ENCODE data around the gene BCAS3.
A peak's percentile ranks its signal among the peaks of the same experiment; 100 is the strongest.

The BCAS3 gene

DNA sequence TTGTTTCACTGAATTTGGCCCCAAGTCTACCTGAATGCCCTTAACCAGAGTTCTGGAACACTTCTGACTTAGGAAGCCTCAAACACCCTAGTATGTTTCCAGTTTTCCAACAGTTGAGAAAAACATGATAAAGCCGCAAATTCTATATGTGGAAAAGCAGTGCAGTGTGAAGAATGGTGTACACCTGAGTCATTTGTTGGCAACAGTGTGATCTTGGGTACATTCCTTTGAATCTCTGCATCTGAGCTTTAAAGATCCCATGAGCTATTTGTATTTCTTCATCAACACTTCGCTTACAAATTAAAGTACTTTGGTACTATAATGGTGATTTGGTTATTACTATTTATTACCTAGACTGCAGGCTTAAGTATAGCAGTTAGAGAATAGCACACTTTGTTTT lies 628.4 kb downstream of the BCAS3 start:
- no peak for DNase-seq

DNA sequence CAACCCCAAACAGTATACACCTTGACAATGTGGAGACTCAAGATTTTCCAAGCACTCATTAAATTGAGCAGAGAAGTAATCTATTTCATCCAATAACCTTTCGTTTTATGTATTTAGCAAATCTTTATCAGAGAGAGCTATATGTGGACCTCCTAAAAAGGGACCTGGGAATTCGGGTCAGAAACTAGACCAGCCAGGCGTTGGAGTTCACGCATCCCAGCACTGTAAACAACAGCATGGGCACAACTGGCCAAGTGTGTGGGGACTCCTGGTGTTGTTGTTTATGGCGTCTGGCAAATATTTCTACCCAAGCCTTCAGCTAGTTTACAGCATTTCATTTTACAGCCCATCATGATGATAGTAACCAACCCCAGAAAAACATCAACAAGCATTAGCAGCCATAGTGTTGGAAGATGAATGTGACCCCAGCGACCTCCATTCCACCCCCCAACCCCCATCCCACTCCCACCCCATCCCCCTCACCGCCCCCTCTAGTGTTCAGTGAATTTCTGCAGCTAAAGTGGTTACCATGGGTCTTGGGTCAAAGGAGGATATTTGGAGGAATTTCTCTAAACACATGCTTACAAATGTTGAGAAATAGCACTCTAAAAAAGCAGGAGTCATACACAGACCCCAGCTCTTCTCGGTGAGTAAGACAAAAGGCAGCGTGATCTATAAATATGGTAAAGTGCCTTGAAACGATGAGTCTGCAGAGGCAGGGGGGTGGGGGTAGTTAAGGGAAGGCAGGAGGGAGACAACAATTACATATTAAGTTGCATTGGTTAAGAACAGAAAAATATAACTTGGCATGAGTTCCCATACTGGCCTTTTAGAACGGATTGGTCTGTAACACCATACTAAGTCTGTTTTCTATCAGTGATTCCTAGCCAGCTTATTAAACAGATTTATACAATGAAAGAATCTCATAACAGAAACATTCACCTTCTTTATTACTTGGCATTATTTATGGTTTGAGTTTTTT lies 630.5 kb downstream of the BCAS3 start:
- DNase-seq, result no peak

DNA sequence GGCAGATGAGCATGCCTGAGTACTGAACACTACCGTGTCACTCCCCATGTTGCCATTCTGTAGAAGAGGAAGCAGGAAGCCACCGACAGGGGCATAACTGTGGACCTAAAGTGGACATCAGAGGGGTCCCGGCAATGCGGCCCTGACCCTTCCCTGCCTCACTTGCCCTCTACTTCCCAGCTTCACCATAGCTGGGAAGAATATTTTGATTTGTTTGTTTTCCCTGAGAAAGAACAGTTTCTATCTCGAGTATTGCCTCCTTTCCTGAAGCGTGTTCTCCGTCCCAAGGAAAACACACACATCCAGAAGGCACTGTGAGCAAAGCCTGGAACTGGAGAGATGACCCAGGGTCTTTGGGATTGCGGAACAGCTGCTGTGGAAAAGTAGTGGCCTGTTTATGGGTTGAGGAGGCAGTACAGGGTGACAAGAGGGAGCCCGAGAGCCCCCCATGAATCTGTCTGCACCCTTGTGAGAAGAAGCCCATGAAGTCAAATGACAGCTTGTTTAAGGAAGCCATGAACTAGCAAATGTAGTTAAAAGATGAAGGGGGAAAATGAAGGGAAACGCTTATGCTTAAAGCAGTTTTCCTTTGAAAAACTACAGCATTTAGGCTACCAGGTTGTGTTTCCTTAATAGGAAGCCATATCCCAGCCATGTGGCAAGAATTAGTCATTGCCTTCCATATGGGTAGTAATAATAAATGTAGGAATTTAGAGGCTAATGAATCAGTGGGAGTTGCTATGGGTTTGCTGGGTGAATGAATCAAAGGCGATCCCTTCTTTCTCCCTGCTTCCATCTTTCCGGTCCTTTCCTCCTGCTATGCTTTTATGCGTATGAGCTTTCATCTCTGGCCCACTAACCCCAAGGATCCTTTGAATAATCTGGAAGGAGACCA lies 632.0 kb downstream of the BCAS3 start:
- no peak for DNase-seq

DNA sequence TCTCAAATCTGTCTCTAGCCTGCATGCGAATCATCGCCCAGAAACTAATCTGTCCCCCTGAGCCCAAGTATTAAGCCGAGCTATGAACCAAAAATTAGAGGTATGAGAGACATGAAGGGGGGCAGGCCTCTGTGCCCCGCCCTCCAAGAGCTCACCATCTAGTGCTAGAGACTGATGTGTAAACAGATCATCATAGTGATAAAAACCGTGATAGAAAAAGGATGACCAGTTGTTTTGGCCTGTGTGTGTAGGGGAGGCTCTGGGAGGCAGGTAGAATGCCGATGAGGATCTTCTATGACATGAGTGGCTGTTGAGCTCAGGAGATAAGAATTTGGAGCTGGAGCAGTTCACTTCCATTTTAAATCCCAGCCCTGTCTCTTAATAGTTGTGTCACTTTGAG lies 632.9 kb downstream of the BCAS3 start:
- DNase-seq, result no peak

DNA sequence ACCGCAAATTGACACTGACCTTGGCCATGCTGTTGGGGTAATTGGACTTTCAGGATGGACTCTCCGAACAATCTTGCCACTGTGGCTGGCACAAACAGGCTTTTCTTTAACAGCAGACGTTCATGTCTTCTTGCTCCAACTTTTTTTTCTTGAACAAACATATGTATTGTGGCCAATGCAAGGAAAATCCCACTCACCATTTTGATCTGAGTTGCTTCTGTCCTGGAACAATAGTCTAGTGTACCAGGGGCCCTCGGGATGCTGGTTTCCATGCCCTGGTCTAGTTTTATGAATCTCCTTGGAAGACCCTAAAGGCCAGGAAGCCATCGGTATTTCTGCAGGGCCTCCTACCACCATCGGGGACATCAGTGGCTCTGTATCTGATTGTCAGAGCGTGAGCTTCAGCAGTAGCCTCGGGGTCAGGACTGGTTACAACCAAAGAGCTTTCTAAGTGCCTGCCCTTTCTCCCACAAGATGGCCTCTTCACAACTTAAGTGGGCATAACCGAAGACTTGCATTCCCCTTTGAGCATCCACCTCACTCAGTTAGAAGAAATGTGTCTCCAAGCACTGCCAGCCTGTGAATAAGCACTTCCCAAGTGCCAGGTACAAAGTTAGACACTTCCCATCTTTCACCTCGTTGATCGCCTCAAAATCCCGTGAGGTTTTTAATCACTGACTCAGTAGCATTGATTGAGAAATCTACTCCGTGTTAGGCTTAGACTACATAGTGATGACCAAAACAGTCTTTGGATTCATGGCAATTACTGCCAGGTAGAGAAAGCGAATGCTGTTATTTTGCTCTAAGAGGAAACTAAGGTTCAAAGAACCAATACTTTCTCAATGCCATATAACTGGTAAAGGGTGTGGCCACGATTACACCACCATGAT lies 635.0 kb downstream of the BCAS3 start:
- DNase-seq, result peak in 1 of 3 experiments; percentile 55

DNA sequence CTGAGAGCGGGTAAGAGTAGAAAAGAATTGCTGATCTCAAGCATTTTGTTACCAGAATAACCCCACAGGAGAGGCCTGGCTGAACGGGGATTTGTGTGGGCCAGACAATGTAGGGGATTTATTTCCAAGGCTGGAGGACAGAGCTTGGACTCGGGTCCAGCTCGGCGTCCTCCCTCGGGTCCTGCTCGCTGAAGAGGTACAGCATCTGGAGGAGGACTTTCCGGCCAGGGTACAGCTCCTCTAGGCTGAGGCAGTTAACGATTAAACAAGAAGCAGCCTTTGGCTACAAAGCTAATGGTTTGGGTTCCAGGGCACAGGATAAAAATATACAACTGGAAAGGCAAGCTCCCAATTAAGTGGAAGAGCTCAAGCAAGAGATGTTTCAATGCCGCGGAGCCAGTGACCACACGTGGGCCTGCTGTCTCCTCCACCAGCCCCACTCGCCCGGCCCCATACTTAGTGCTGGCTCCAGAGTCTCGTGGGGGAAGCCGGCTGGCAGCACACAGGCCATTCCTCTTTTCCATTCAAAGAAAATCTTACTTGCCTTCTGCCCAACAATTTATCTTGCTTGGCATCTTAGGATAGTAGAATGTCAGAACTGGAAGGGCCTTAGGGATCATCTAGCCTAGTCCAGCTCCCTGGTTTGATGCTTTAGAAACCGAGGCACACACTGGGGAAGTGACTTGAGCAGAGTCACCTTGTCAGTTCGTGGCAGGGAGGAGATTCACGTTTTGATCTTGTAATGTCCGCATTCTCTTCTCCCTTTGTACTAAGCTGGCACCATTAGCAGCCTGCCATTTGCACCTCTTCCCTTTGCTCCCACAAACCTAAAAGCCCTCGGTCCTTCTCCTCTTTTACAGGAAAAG lies 636.0 kb downstream of the BCAS3 start:
- DNase-seq, result no peak

DNA sequence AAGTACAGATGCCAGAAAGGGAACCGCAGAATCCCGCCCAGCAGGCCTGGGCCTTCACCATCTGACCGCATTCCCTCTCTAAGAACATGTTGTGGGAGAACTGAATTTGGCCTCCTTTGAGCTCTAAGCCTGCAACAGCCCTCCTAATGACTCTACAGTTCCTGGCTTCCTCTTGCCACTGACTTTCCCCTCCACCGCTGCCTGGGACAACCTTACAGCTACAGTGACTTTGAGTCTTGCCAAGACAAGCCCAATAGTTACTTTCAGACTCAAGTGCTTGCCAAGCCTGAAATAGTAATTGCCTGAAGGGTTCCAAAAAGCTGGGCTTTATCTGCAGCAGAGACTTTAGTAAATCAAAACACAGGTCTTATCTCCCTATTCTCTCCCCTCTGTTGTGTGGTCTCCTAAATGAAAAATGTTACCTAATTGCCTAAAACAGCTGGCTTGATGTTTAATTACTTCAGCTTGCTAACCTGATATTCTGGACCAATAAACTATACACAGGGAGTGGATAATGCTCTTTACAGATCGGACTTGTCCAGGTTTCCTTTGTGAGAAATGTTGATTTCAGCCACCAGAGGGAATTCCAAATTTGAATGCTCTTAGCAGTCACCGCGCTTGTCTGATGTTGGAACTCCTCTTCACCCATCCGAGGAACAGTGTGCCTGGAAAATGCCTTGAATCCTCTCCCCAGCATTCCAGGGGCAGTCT lies 636.9 kb downstream of the BCAS3 start:
- DNase-seq, result peak in 1 of 3 experiments; percentile 9

DNA sequence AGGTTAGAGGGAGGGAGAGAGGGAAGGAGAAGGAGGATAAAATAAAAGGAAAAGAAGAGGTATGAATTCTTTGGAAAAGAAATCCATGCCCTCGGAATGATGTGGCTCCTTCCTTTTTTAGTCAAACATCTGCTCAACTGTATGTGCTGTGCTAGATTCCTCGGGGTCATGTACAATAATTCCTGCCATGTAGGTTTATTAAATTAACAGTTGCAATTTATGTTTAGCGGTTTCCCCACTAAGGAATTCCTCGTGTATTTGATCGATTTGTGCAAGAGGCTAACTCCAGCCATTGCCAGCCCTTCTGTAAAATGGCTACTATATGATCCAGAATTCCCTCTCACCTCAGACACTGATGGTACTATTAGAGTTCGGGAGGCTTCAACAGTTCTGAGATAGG lies 639.0 kb downstream of the BCAS3 start:
- no peak for DNase-seq

DNA sequence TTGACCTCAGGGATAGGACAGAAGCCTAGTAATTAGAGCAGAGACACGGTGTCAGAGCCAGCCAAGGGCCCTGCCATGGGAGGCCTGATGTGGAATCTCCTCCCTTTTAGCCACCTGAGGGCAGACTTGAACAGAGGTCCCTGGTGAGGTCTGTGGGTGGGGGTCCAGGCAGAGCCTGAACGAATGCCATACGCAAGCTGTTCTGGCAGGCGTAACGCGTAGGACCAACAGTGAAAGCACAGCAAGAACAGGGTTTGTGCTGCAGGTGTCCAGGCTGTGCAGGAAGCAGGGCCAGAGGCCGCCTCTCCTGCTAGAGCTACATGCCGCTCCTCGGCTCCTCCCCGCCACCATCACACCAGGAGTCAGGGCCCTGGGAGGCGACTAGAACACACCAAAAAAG lies 640.1 kb downstream of the BCAS3 start:
- DNase-seq, result no peak

DNA sequence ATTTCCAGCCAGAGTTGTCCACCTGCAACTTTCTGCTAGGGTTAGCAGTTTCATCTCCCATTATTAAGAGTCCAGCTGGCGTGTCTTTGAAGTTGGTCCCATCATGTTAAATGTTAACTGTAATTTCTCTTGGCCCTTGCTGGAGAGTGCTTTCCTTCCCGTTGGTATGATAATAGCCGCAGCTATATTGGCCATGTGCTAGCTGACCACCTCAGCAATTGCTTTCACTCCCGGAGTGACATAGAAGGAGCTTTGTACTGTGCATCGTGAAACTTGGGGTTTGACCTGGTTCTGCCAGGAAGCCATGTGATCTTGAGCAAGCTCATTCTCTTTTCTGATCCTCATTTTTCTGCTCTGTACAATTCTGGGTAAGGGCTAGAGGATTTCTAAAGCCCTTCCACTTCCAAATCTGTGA lies 641.0 kb downstream of the BCAS3 start:
- no peak for DNase-seq

DNA sequence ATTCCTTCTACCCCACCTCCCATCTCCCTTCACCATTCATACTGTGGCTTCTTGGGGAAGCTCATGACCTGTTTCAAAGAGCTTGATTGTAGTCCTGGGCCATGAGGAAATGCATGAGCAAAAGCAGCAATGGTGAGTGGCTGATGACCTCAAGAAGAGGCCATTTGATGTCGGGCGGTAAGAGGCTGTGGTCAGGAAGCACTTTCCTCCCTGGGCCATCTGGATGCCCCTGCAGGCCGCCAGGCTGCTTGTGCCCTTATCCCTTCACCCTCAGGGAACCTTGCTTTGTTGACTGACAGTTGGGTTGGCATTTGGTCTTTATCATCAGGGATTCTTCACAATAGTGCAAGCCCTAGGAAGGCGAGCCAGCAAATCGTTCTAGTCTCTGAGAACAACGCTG lies 643.7 kb downstream of the BCAS3 start:
- no peak for DNase-seq

DNA sequence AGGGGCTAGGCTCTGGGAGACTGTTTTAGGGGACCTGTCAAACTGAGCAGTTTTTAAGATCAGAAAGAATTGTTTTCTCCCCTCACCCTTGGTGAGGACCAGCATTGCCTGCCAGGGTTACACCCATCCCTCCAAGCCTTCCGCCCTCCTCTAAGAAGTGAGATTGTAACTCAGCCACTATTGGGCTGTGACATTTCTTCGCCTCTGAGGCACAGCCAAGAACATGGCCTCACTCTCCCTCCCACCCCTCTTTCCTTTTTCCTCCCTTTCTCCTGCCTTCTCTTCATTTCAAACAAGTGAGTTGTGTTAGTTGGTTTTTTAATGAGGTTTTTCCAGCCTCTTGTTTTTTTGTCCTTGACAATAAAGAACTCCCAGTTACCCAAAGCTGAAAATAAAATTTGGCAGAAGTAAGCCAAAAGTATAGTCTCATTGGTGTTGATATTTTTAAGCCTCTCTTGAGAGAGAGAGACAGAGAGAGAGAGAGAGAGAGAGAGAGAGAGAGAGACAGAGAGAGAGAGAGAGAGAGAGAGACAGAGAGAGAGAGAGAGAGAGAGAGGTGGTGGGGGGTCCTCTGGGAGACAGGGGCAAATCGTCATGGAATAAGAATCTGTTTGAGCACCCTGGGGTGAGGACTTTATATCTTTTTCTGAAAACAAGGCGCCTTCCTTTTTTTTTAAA lies 644.8 kb downstream of the BCAS3 start:
- DNase-seq, result no peak

DNA sequence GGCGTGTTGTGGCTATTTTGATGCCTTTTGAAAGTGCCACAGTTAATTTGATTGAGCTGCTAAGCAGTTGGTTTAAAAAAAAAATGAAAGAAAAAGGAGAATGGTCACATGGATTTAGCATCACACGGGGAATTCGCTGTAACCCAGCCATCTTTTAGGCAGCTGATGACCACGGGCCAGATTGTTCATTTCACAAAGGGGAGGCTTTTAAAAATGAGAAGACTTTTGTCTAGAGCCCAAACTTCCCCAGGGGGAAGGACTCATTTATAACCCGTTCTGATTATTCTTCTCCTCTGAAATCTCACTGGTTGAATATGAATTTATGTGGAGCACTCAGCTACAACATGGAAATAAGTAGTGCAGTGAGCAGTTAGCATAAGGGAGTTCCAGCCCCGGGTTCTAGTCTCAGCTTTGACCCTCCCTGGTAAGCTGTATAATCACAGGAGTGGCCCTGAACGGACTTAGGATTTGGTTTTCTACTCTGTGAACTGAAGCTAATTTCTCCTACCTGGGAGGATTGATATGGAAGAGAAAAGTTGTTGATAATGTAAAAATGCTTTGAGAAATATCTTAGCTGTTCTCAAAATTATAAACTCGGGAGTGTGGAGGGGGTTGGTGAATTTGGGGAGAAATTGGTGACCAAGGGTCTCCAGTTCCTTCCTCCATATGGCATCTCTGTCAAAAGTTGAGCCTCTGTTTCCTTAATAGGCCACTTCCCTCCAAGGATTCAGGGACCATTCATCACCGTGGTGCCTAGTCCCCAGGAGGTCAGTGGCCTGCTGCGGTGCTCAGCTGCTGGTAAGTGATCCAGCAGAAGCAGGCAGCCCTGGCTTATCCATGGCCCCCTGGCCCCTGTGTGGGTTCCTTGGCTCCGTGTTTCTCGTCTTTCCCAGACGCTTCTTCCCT lies 645.6 kb downstream of the BCAS3 start:
- DNase-seq, result peak in 1 of 3 experiments; percentile 15

DNA sequence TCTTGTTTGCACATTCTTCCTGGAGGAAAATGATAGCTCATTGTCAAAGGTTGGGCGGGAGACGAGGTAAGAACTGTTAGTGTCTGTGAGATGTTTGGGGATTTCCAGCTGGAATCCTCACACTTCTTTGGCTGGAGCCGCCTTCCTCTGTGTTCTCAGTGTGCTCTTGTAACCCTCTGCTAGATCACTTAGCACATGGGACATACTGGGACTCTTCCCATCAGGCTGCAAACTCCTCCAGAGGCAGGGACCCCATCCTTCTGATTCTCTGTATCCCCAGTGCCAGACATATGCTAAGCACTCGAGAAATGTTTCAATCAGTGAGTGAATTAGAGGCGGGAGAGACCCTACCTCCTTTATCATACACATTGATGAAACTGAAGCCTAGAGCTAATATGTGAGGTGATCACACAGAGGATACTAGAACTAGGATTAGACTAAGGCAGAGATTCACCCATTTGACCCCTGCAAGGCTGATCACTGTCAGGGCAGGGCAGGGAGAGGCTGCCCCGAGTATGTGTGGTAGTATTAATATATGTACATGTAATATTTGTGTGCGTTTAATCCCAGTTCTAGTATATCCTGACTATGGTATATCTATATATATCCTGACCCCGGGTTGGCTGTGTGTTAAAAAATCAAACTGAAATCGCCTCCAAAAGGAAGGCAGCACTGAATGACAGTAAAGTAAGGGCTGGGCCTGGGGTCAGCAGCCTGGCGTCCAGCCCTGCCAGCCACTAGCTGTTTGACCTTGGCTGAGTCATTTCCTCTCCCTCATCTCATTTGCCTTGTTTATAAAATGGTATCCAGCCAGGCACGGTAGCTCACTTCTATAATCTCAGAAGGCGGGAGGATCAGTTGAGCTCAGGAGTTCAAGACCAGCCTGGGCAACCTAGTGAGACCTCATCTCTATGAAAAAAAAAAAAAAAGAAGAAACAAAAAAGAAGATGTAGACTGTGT lies 646.5 kb downstream of the BCAS3 start:
- DNase-seq, result no peak

DNA sequence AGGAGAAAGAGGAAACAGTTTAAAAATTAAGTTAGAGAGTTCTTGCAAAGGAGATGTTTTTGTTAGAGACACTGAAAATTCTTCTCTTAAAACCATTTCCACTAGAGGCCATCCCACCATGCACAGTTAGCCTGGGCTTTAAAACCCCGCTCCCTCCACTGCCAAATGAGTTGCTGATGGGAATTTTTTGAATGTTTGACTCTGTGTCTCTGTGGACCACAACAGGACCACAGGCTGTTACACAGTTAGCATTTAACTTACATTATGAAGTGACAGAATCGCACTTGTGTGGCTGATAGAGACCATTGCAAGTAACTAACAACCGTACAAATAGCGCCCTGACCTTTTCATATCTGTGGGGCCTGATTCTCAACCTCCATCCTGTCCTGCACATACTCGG lies 647.3 kb downstream of the BCAS3 start:
- DNase-seq, result no peak

DNA sequence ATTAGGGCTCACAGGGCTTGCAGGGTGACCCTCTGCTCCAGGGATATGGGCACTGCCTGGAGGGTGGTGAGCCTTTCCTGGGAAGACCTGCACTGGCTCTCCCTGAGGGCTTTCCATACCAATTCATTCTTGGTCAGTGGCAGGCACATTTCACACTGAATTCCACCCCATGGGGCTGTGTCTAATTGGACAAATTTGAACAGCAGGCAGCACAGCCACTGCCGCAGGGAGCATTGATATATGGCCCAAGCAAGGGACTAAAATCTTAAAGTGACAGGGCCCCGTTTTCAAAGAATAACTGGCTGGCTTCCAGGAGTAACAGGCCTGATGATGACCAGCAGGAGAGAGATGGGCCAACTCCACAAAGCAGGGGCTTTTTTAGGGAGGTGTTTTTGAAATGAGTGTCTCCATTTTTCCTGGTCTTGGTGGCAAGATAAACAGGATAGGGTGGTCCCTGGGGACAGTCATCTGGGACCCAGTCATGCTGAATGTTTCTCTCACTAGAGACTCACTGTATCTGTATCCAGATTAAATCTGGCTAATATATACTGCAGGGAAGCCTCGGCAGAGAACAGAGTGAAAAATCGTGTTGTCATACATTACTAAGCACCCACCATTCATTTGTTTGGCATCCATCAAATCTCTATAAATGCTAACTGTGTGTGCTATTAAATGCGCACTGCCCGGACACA lies 647.9 kb downstream of the BCAS3 start:
- peak in 2 of 3 experiments; percentile 15 to 64 for DNase-seq

DNA sequence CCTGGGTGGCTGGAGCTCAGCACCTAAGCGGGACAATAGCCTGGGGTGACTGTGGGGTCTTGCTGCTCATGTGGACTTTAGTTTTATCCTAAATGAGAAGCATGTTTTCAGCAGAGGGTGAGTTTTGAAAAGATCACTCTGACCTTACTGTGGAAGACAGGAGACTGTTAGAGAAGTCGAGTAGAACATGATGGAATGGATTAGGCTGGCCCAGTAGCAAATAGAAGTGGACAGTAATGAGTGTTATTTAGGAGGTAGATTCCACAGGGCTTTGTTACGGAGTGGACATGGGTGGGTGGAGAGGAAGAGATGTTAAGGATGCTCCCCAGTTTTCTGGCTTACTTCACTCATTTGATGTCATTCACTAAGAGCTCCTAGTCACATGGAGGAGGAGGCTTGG lies 648.7 kb downstream of the BCAS3 start:
- DNase-seq, result no peak

All from NCI-H1417 (cell line).